AG04450 (cell line): Measurements from ENCODE around the gene HJV. TPM values are rescaled to one million over a fixed set of nuclear protein-coding genes. Genes with fewer than 3 reads are reported as not detected.
A peak's percentile ranks its signal among the peaks of the same experiment; 100 is the strongest.

Source experiments
- CTCF ChIA-PET: fragments of 300-600, 350-600 bp; formaldehyde crosslinking; extraction: SDS; loops from one replicate; lab custom pipeline; 2022; ENCODE audit warnings: antibody characterized with exemption, inconsistent platforms; lab: Charles Lee
- POLR2A ChIA-PET: fragments of 350-600 bp; formaldehyde crosslinking; extraction: SDS; loops from one replicate; lab custom pipeline; 2021; ENCODE audit warnings: antibody characterized with exemption, inconsistent platforms; lab: Yijun Ruan, JAX
- DNase-seq: peaks from one replicate; pipeline ENCODE4 v3.0.0-alpha.2; 2011; ENCODE audit warnings: low read depth, low spot score
- H3K27ac ChIP-seq: one replicate; pipeline ENCODE4 v1.5.1; 2012; ENCODE audit warnings: low read depth, low read length, control low read depth
- H3K27me3 ChIP-seq: one replicate; pipeline ENCODE4 v1.6.0; 2012; ENCODE audit warnings: low read length; ENCODE audit not compliant: control insufficient read depth, insufficient read depth
- H3K4me3 ChIP-seq: 2 replicates; pipeline ENCODE4 v1.5.1; 2011; ENCODE audit warnings: mild to moderate bottlenecking, low read depth, low read length, control low read depth
- H3K9me3 ChIP-seq: 2 replicates; pipeline ENCODE4 v1.5.1; 2012; ENCODE audit warnings: low read length; ENCODE audit not compliant: control insufficient read depth, insufficient read depth
- CTCF ChIP-seq: IDR thresholded peaks from 2 replicates; pipeline ENCODE4 v1.5.1; 2011; ENCODE audit warnings: low read depth, low read length, control low read depth, inconsistent platforms
- polyA plus RNA-seq: library from polyadenylated mRNA; depleted of rRNA; stranded (reverse); fragments of >200 nt; gene quantifications from 2 replicates; pipeline ENCODE4 v1.2.3, GENCODE V29; 2011; rRNA removed
- small RNA-seq: library from RNA; depleted of rRNA; stranded (forward); fragments of <200 nt; gene quantifications from one replicate; pipeline ENCODE3, GENCODE V24; 2012; ENCODE audit warnings: low read depth; ENCODE audit not compliant: insufficient read length

Gene HJV
- polyA plus RNA-seq, 1 experiment: not detected

- no peaks in the 10 kb centered on the region for H3K27me3 ChIP-seq
- ChIA-PET CTCF (interaction anchor here (0.6 to 6.3 kb wide), 25 partner anchors 9 to 268 kb away, joined by 3 to 218 read pairs (median 7); partner anchors contain the start of genes ANKRD34A, HJV, LIX1L and NUDT17), POLR2A (interaction anchor here (0.9 kb wide), 1 partner anchor 31 kb away, joined by 3 read pairs; no protein-coding TSS in a partner anchor)
- H3K4me3 ChIP-seq: no peak overlapping the region
- H3K9me3 ChIP-seq: no peaks in the 10 kb centered on the region
- TF ChIP-seq CTCF: no peak
- no peak for DNase-seq
- H3K27ac ChIP-seq: no peak overlapping the region
Measured at GRCh38 chr1:145977016-145977415, 44.5 kb downstream of the HJV start.

- Histone ChIP-seq H3K9me3 (no peaks in the 10 kb centered on the region), H3K27me3 (no peaks in the 10 kb centered on the region), H3K4me3 (no peak overlapping the region), H3K27ac (no peak overlapping the region)
- no peak for DNase-seq
- TF ChIP-seq CTCF: no peak
- CTCF ChIA-PET: interaction anchor here (6.3 kb wide), 1 partner anchor 34 kb away, joined by 218 read pairs; no protein-coding TSS in a partner anchor
- POLR2A ChIA-PET: no interaction called here
Measured at GRCh38 chr1:145975216-145975615, 46.3 kb downstream of the HJV start.

GRCh38 chr1:145974721-145975120 is 46.8 kb downstream of the HJV start:
- no peak overlapping the region for H3K27ac ChIP-seq
- ChIA-PET POLR2A (no interaction called here), CTCF (interaction anchor here (6.3 kb wide), 1 partner anchor 34 kb away, joined by 218 read pairs; no protein-coding TSS in a partner anchor)
- no peaks in the 10 kb centered on the region for H3K9me3 ChIP-seq
- H3K27me3 ChIP-seq: no peaks in the 10 kb centered on the region
- DNase-seq: no peak
- no peak overlapping the region for H3K4me3 ChIP-seq
- TF ChIP-seq CTCF: no peak

- CTCF ChIA-PET: interaction anchor here (1.4 kb wide), 1 partner anchor 34 kb away, joined by 5 read pairs; no protein-coding TSS in a partner anchor
- H3K4me3 ChIP-seq: no peak overlapping the region
- POLR2A ChIA-PET: no interaction called here
- peaks cover under 1% of the 10 kb centered on the region; the same call in 1 of the 2 replicates for H3K9me3 ChIP-seq
- no peak for DNase-seq
- TF ChIP-seq CTCF: no peak
- no peaks in the 10 kb centered on the region for H3K27me3 ChIP-seq
- H3K27ac ChIP-seq: no peak overlapping the region
Measured at GRCh38 chr1:145972580-145972979, 49.0 kb downstream of the HJV start.

Small RNAs within 50 kb of the gene (small RNA-seq; reads per million reads assigned to genes)
- 55.9 reads per million, percentile 86 among the genes with 10 or more reads in this experiment for gene RNVU1-6

Other genes starting within 250 kb of the HJV start
- gene RNF115, start 197.6 kb downstream of the HJV start, polyA plus RNA-seq: 30.0 and 32.9 TPM in 2 replicates
- 67.5 and 70.6 TPM in 2 replicates for gene POLR3C, start 197.5 kb downstream of the HJV start, polyA plus RNA-seq
- gene NUDT17, start 176.1 kb downstream of the HJV start, polyA plus RNA-seq: 3.3 and 3.7 TPM in 2 replicates
- gene PIAS3, start 162.7 kb downstream of the HJV start, polyA plus RNA-seq: 29.2 and 40.1 TPM in 2 replicates
- gene ANKRD35, start 135.9 kb downstream of the HJV start, polyA plus RNA-seq: 2.6 and 2.7 TPM in 2 replicates
- gene ITGA10, start 111.7 kb downstream of the HJV start, polyA plus RNA-seq: 0.68 and 0.78 TPM in 2 replicates
- 44.2 and 51.1 TPM in 2 replicates for gene PEX11B, start 103.0 kb downstream of the HJV start, polyA plus RNA-seq
- 134 and 158 TPM in 2 replicates for gene RBM8A, start 94.3 kb downstream of the HJV start, polyA plus RNA-seq
- 39.3 and 47.2 TPM in 2 replicates for gene LIX1L, start 63.7 kb downstream of the HJV start, polyA plus RNA-seq
- 0.83 and 1.2 TPM in 2 replicates for gene ANKRD34A, start 57.2 kb downstream of the HJV start, polyA plus RNA-seq
- 23.1 and 25.0 TPM in 2 replicates for gene POLR3GL, start 57.0 kb downstream of the HJV start, polyA plus RNA-seq
- 156 and 229 TPM in 2 replicates for gene TXNIP, start 25.2 kb downstream of the HJV start, polyA plus RNA-seq
- 1.5 and 1.9 TPM in 2 replicates for gene NBPF10, start 123.1 kb upstream of the HJV start, polyA plus RNA-seq
- gene NOTCH2NLA, start 207.3 kb upstream of the HJV start, polyA plus RNA-seq: 33.5 and 35.8 TPM in 2 replicates